Panc1 (cell line): ENCODE data around the gene TROAP. TPM values are rescaled to one million over a fixed set of nuclear protein-coding genes. Genes with fewer than 3 reads are reported as not detected.

ENCODE experiments used
- ATAC-seq: fragments of 200-7000 bp; cut with Tn5 transposase; 2 replicates; pipeline ENCODE4 v1.9.1; 2020; ENCODE audit warnings: mild to moderate bottlenecking, moderate library complexity
- BruUV-seq: library from RNA; stranded (reverse); fragments of 400-500 nt; replicated peaks from 2 replicates; lab custom pipeline; 2021; lab: Mats Ljungman, UMichigan
- CTCF ChIA-PET: fragments of 300-600 bp; sonication (Branson Sonifier 250); formaldehyde crosslinking; loops from one replicate; lab custom pipeline; 2022; ENCODE audit warnings: antibody characterized with exemption; lab: Charles Lee
- POLR2A ChIA-PET: fragments of 300-600 bp; sonication (Branson Sonifier 250); formaldehyde crosslinking; loops from one replicate; lab custom pipeline; 2022; ENCODE audit warnings: antibody characterized with exemption; lab: Charles Lee
- DNase-seq: peaks from one replicate; pipeline ENCODE4 v3.0.0-alpha.2; 2010; ENCODE audit warnings: low read depth, low spot score
- H3K27ac ChIP-seq: 2 replicates; pipeline ENCODE4 v1.5.1; 2011; ENCODE audit warnings: mild to moderate bottlenecking, low read length, inconsistent platforms
- H3K27me3 ChIP-seq: fragments of 200-500 bp; sonication (Bioruptor generic); 2 replicates; pipeline ENCODE4 v1.6.0; 2014; ENCODE audit warnings: low read length, inconsistent platforms; ENCODE audit not compliant: control insufficient read depth, insufficient read depth
- H3K36me3 ChIP-seq: fragments of 200-500 bp; sonication (Bioruptor generic); 2 replicates; pipeline ENCODE4 v1.5.1; 2014; ENCODE audit warnings: inconsistent platforms, mild to moderate bottlenecking, low read length, moderate library complexity; ENCODE audit not compliant: control insufficient read depth, insufficient read depth
- H3K4me1 ChIP-seq: 2 replicates; pipeline ENCODE4 v1.5.1; 2011; ENCODE audit warnings: inconsistent platforms, mild to moderate bottlenecking, low read length, moderate library complexity; ENCODE audit not compliant: control insufficient read depth, insufficient read depth
- H3K4me3 ChIP-seq, 2 experiments: 2 replicates each; pipeline ENCODE4 v1.5.1; 2011 to 2012; ENCODE audit warnings: low read depth in 2 of 2, low read length in 2 of 2, mild to moderate bottlenecking in 2 of 2, inconsistent platforms in 1 of 2, moderate library complexity in 1 of 2
- H3K9me3 ChIP-seq: fragments of 200-500 bp; sonication (Bioruptor generic); 2 replicates; pipeline ENCODE4 v1.5.1; 2014; ENCODE audit warnings: low read depth, mild to moderate bottlenecking, inconsistent platforms, low read length, moderate library complexity; ENCODE audit not compliant: control insufficient read depth, insufficient read depth
- POLR2AphosphoS5 ChIP-seq: IDR thresholded peaks from 2 replicates; pipeline ENCODE4 v1.6.1; 2012; ENCODE audit warnings: mild to moderate bottlenecking, low read depth, low read length, moderate library complexity
- SIN3A ChIP-seq: IDR thresholded peaks from 2 replicates; pipeline ENCODE4 v1.6.1; 2012; ENCODE audit warnings: low read depth, mild to moderate bottlenecking, low read length, moderate library complexity, borderline replicate concordance; ENCODE audit not compliant: insufficient read depth
- TCF7L2 ChIP-seq: IDR thresholded peaks from 2 replicates; pipeline ENCODE4 v1.6.1; 2011; ENCODE audit warnings: mild to moderate bottlenecking, low read depth, low read length, inconsistent platforms
- in situ Hi-C: cut with HindIII; loops from 2 replicates; pipeline ENCODE4 v1.10.0; 2016; ENCODE audit warnings: low sequenced_read_pairs, low pct_unique_long_range_greater_than_20kb
- intact Hi-C: fragments of 100-400 bp; cut with micrococcal nuclease; formaldehyde crosslinking; loops from one replicate; pipeline ENCODE4 v1.10.0; 2022; ENCODE audit not compliant: unreplicated experiment
- total RNA-seq: library from RNA; stranded (reverse); gene quantifications from one replicate; pipeline ENCODE4 v1.2.1, GENCODE V29; 2021; ENCODE audit not compliant: unreplicated experiment
- TF ChIP-seq, protein P1 (sequence below): fragments of 450-650 bp; IDR thresholded peaks from 2 replicates; pipeline ENCODE4 v1.5.1; 2017; ENCODE audit warnings: mild to moderate bottlenecking
- TF ChIP-seq, protein P2 (sequence below), 2 experiments: IDR thresholded peaks; 2 replicates each; pipeline ENCODE4 v1.6.1; 2011 to 2012; ENCODE audit warnings: low read depth in 2 of 2, control low read depth in 1 of 2, low read length in 1 of 2, mild to moderate bottlenecking in 1 of 2, moderate library complexity in 1 of 2; ENCODE audit not compliant: insufficient read depth in 1 of 2

TROAP gene
- total RNA-seq, 1 experiment from 2014 or later: 50.0 TPM

DNA sequence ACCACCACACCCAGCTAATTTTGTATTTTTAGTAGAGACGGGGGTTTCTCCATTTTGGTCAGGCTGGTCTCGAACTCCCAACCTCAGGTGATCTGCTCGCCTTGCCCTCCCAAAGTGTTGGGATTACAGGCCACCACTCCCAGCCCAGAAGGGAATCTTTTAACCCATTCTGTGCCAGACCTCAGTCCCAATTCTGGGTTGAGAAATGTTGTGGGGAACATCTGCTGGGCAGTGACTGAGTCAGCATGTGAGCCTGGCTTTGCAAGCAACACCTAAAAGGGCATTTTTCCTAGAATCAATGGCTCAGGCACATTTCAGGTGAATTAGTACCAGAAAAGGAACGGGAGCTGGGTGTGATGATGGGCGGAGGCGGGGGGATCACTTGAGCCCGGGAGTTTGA, 36.6 kb downstream of the TROAP start:
- ChIA-PET POLR2A (no interaction called here), CTCF (interaction anchor here (0.6 to 3.0 kb wide), 6 partner anchors 10 to 197 kb away, joined by 3 to 92 read pairs (median 10); no protein-coding TSS in a partner anchor)
- DNase-seq (no peak), ATAC-seq (no peak)
- no peak overlapping the region for H3K4me3 ChIP-seq
- H3K9me3 ChIP-seq: no peaks in the 10 kb centered on the region
- no peaks in the 10 kb centered on the region for H3K27me3 ChIP-seq
- TF ChIP-seq, protein P1, sequence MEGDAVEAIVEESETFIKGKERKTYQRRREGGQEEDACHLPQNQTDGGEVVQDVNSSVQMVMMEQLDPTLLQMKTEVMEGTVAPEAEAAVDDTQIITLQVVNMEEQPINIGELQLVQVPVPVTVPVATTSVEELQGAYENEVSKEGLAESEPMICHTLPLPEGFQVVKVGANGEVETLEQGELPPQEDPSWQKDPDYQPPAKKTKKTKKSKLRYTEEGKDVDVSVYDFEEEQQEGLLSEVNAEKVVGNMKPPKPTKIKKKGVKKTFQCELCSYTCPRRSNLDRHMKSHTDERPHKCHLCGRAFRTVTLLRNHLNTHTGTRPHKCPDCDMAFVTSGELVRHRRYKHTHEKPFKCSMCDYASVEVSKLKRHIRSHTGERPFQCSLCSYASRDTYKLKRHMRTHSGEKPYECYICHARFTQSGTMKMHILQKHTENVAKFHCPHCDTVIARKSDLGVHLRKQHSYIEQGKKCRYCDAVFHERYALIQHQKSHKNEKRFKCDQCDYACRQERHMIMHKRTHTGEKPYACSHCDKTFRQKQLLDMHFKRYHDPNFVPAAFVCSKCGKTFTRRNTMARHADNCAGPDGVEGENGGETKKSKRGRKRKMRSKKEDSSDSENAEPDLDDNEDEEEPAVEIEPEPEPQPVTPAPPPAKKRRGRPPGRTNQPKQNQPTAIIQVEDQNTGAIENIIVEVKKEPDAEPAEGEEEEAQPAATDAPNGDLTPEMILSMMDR: no peak
- no peak for TF ChIP-seq POLR2AphosphoS5
- no peak for TF ChIP-seq SIN3A
- TF ChIP-seq, protein P2, sequence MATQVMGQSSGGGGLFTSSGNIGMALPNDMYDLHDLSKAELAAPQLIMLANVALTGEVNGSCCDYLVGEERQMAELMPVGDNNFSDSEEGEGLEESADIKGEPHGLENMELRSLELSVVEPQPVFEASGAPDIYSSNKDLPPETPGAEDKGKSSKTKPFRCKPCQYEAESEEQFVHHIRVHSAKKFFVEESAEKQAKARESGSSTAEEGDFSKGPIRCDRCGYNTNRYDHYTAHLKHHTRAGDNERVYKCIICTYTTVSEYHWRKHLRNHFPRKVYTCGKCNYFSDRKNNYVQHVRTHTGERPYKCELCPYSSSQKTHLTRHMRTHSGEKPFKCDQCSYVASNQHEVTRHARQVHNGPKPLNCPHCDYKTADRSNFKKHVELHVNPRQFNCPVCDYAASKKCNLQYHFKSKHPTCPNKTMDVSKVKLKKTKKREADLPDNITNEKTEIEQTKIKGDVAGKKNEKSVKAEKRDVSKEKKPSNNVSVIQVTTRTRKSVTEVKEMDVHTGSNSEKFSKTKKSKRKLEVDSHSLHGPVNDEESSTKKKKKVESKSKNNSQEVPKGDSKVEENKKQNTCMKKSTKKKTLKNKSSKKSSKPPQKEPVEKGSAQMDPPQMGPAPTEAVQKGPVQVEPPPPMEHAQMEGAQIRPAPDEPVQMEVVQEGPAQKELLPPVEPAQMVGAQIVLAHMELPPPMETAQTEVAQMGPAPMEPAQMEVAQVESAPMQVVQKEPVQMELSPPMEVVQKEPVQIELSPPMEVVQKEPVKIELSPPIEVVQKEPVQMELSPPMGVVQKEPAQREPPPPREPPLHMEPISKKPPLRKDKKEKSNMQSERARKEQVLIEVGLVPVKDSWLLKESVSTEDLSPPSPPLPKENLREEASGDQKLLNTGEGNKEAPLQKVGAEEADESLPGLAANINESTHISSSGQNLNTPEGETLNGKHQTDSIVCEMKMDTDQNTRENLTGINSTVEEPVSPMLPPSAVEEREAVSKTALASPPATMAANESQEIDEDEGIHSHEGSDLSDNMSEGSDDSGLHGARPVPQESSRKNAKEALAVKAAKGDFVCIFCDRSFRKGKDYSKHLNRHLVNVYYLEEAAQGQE (IDR thresholded peaks at IDR 0.05; ENCODE audit: insufficient read depth in 1 of 2, low read depth in 2 of 2, low read length in 1 of 2): no peak
- H3K36me3 ChIP-seq: no peaks in the 10 kb centered on the region
- no TSS peak for BruUV-seq
- intact Hi-C loops: no loop called here
- in situ Hi-C loops: loop anchor here (25.0 kb wide), 1 partner anchor 153 kb away; no protein-coding TSS in a partner anchor
- no peak overlapping the region for H3K27ac ChIP-seq
- H3K4me1 ChIP-seq: peaks cover 5% of the 10 kb centered on the region

DNA sequence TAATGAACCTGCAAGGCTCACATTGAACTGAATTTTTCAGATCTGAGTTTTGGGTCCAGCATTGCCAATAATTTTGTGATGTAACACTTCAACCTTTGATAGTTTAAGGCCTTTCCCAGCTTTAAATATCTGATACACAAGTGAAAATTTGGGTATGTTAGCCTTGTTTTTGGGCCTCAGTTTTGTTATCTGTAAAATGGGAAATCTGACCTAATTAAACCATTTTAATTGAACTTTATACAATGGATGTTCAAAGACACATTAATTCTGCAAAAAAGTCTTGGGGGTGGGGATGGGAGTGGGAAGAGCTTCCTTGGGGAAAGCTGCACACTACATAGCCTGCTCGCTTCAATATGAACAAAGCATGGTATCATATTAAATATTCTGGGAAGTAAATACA, 39.0 kb downstream of the TROAP start:
- Histone ChIP-seq H3K9me3 (no peaks in the 10 kb centered on the region), H3K27ac (no peak overlapping the region)

More for the DNA sequence above, 39.0 kb downstream of the TROAP start:
- ChIA-PET POLR2A (no interaction called here), CTCF (interaction anchor here (0.6 kb wide), 1 partner anchor 210 kb away, joined by 3 read pairs; no protein-coding TSS in a partner anchor)
- ATAC-seq (no peak), DNase-seq (no peak)
- Histone ChIP-seq H3K4me3 (no peak overlapping the region), H3K27me3 (no peaks in the 10 kb centered on the region), H3K36me3 (no peaks in the 10 kb centered on the region), H3K4me1 (peaks cover 9% of the 10 kb centered on the region)
- intact Hi-C loops (no loop called here), in situ Hi-C loops (loop anchor here (25.0 kb wide), 1 partner anchor 150 kb away; no protein-coding TSS in a partner anchor)
- no peak for TF ChIP-seq SIN3A
- TF ChIP-seq, protein P2 (IDR thresholded peaks at IDR 0.05; ENCODE audit: insufficient read depth in 1 of 2, low read depth in 2 of 2, low read length in 1 of 2): no peak
- no peak for TF ChIP-seq POLR2AphosphoS5
- TF ChIP-seq, protein P1: no peak
- no peak for TF ChIP-seq TCF7L2
- BruUV-seq: no TSS peak
